Measurements from ENCODE around the gene AGBL3. TPM values are rescaled to one million over a fixed set of nuclear protein-coding genes. Genes with fewer than 3 reads are reported as not detected.

Gene AGBL3
- total RNA-seq, 4 donors from 2014 or later, result 0.66 to 3.3 (median 1.7) TPM

GRCh38 chr7:135074096-135074495 lies 87.8 kb downstream of the AGBL3 start:
- Histone ChIP-seq H3K4me1 (no peaks in the 10 kb centered on the region), H3K36me3 (no peaks in the 10 kb centered on the region), H3K27ac (replicated peaks in 1 of 4) (no peak overlapping the region), H3K9me3 (no peaks in the 10 kb centered on the region), H3K27me3 (no peaks in the 10 kb centered on the region), H3K4me3 (no peak overlapping the region)
- no peak for DNase-seq (ENCODE audit: extremely low spot score)
- TF ChIP-seq EP300 (IDR thresholded peaks at IDR 0.05) (no peak), POLR2AphosphoS5 (IDR thresholded peaks at IDR 0.05) (no peak), CTCF (IDR thresholded peaks at IDR 0.05) (no peak)
- intact Hi-C loops (cut with DNase I), result no loop called here
- WGBS, result 93% methylated on average over 1 of the region's 1 CpG

GRCh38 chr7:135074531-135074930 lies 88.2 kb downstream of the AGBL3 start:
- Histone ChIP-seq H3K36me3 (no peaks in the 10 kb centered on the region), H3K4me3 (no peak overlapping the region), H3K4me1 (no peaks in the 10 kb centered on the region), H3K27me3 (no peaks in the 10 kb centered on the region), H3K27ac (replicated peaks in 1 of 4) (no peak overlapping the region), H3K9me3 (no peaks in the 10 kb centered on the region)
- intact Hi-C loops (cut with DNase I), result no loop called here
- no peak for DNase-seq (ENCODE audit: extremely low spot score)
- TF ChIP-seq POLR2AphosphoS5 (IDR thresholded peaks at IDR 0.05) (no peak), EP300 (IDR thresholded peaks at IDR 0.05) (no peak), POLR2A (IDR thresholded peaks at IDR 0.05; ENCODE audit: low read depth) (no peak), CTCF (IDR thresholded peaks at IDR 0.05) (no peak)
- WGBS, result 93% methylated on average over 1 of the region's 1 CpG

- TF ChIP-seq CTCF (IDR thresholded peaks at IDR 0.05), result no peak
- no peak for TF ChIP-seq POLR2A (IDR thresholded peaks at IDR 0.05; ENCODE audit: low read depth)
- TF ChIP-seq POLR2AphosphoS5 (IDR thresholded peaks at IDR 0.05), result no peak
- TF ChIP-seq EP300 (IDR thresholded peaks at IDR 0.05), result no peak
- 82% methylated on average over 3 of the region's 3 CpGs for WGBS
- DNase-seq (ENCODE audit: extremely low spot score), result no peak
- Histone ChIP-seq H3K27ac (replicated peaks in 1 of 4) (no peak overlapping the region), H3K27me3 (no peaks in the 10 kb centered on the region), H3K4me1 (no peaks in the 10 kb centered on the region), H3K4me3 (no peak overlapping the region), H3K36me3 (no peaks in the 10 kb centered on the region), H3K9me3 (no peaks in the 10 kb centered on the region)
- intact Hi-C loops (cut with DNase I), result no loop called here
Measured at GRCh38 chr7:135075716-135076115, 89.4 kb downstream of the AGBL3 start.

- no peaks in the 10 kb centered on the region for H3K36me3 ChIP-seq
- 95% methylated on average over 4 of the region's 4 CpGs for WGBS
- no peaks in the 10 kb centered on the region for H3K4me1 ChIP-seq
- H3K9me3 ChIP-seq, result no peaks in the 10 kb centered on the region
- no peak overlapping the region for H3K27ac ChIP-seq (replicated peaks in 1 of 4)
- intact Hi-C loops (cut with DNase I), result no loop called here
- DNase-seq (ENCODE audit: extremely low spot score), result no peak
- TF ChIP-seq CTCF (IDR thresholded peaks at IDR 0.05) (no peak), EP300 (IDR thresholded peaks at IDR 0.05) (no peak), POLR2AphosphoS5 (IDR thresholded peaks at IDR 0.05) (no peak), POLR2A (IDR thresholded peaks at IDR 0.05; ENCODE audit: low read depth) (no peak)
- no peaks in the 10 kb centered on the region for H3K27me3 ChIP-seq
- H3K4me3 ChIP-seq, result no peak overlapping the region
Measured at GRCh38 chr7:135076882-135077281, 90.6 kb downstream of the AGBL3 start.

GRCh38 chr7:135077642-135078041 lies 91.3 kb downstream of the AGBL3 start:
- intact Hi-C loops (cut with DNase I), result no loop called here
- DNase-seq (ENCODE audit: extremely low spot score), result no peak
- H3K4me3 ChIP-seq, result no peak overlapping the region
- no peaks in the 10 kb centered on the region for H3K9me3 ChIP-seq
- no peak for TF ChIP-seq POLR2AphosphoS5 (IDR thresholded peaks at IDR 0.05)
- no peak for TF ChIP-seq EP300 (IDR thresholded peaks at IDR 0.05)
- TF ChIP-seq CTCF (IDR thresholded peaks at IDR 0.05), result no peak
- TF ChIP-seq POLR2A (IDR thresholded peaks at IDR 0.05; ENCODE audit: low read depth), result no peak
- no peaks in the 10 kb centered on the region for H3K27me3 ChIP-seq
- no peaks in the 10 kb centered on the region for H3K36me3 ChIP-seq
- 71% methylated on average over 7 of the region's 7 CpGs for WGBS
- no peaks in the 10 kb centered on the region for H3K4me1 ChIP-seq
- no peak overlapping the region for H3K27ac ChIP-seq (replicated peaks in 1 of 4)

All from esophagus muscularis mucosa (tissue), 4 donors.